Chondrocyte (in vitro differentiated cells): ENCODE data around the gene KLHL30. TPM values are rescaled to one million over a fixed set of nuclear protein-coding genes. Genes with fewer than 3 reads are reported as not detected.

Experiments
- DNase-seq: peaks from one replicate; pipeline ENCODE4 v3.0.0; 2021; ENCODE audit warnings: mixed read lengths, low spot score
- H3K27ac Mint-ChIP-seq: one replicate; pipeline ENCODE4 v1.8.0; 2021; ENCODE audit warnings: mild to moderate bottlenecking, moderate library complexity, mixed read lengths; ENCODE audit not compliant: unreplicated experiment
- H3K27me3 Mint-ChIP-seq: 2 replicates; pipeline ENCODE4 v1.8.0; 2021; ENCODE audit warnings: low read depth, mixed read lengths
- H3K36me3 Mint-ChIP-seq: 2 replicates; pipeline ENCODE4 v1.8.0; 2021; ENCODE audit warnings: low read depth, mixed read lengths
- H3K4me1 Mint-ChIP-seq: 2 replicates; pipeline ENCODE4 v1.8.0; 2021; ENCODE audit warnings: low read depth, mild to moderate bottlenecking, mixed read lengths
- H3K4me3 Mint-ChIP-seq: one replicate; pipeline ENCODE4 v1.8.0; 2021; ENCODE audit warnings: mild to moderate bottlenecking, moderate library complexity, mixed read lengths; ENCODE audit not compliant: unreplicated experiment
- H3K9me3 Mint-ChIP-seq: 2 replicates; pipeline ENCODE4 v1.8.0; 2021; ENCODE audit warnings: low read depth, mixed read lengths
- CTCF ChIP-seq: fragments of 200-600 bp; sonication (generic); IDR thresholded peaks from 2 replicates; pipeline ENCODE4 v1.5.0; 2021; ENCODE audit warnings: antibody characterized with exemption, mild to moderate bottlenecking, moderate library complexity
- total RNA-seq: library from RNA; stranded (reverse); gene quantifications from 3 replicates; pipeline ENCODE4 v1.2.1, GENCODE V29; 2021

Gene KLHL30
- total RNA-seq, 1 donor from 2014 or later = 25.6 TPM

GRCh38 chr2:238182362-238182761, 43.9 kb downstream of the KLHL30 start:
- Mint-ChIP-seq H3K9me3 (no peaks in the 10 kb centered on the region), H3K4me3 (no peak overlapping the region), H3K27ac (no peak overlapping the region), H3K4me1 (peaks cover 12% of the 10 kb centered on the region), H3K27me3 (no peaks in the 10 kb centered on the region), H3K36me3 (peaks cover 58% of the 10 kb centered on the region)
- no peak for DNase-seq
- TF ChIP-seq CTCF = no peak

DNA sequence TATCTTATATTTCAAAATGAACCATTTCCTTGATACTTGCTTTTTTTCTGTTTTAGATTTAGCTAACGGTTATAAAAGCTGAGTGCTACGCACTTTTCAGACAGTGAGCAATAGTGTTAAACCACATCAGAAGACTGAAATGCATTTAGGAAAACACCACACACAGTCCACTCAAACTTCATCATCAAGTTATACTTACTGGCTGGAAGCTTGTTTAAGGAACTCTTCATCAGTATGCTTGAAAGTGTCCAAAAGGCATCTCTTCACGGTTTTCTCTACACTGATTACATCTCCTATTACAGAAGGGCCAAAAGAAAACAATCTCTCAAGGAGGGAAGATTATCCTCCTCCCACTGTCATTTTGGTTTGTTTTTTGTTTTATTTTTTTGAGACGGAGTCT, 45.4 kb downstream of the KLHL30 start:
- Mint-ChIP-seq H3K27me3 (no peaks in the 10 kb centered on the region), H3K4me3 (no peak overlapping the region), H3K9me3 (no peaks in the 10 kb centered on the region), H3K36me3 (peaks cover 69% of the 10 kb centered on the region), H3K4me1 (peaks cover 12% of the 10 kb centered on the region), H3K27ac (peak overlapping the region; percentile 74)
- no peak for DNase-seq
- no peak for TF ChIP-seq CTCF

DNA sequence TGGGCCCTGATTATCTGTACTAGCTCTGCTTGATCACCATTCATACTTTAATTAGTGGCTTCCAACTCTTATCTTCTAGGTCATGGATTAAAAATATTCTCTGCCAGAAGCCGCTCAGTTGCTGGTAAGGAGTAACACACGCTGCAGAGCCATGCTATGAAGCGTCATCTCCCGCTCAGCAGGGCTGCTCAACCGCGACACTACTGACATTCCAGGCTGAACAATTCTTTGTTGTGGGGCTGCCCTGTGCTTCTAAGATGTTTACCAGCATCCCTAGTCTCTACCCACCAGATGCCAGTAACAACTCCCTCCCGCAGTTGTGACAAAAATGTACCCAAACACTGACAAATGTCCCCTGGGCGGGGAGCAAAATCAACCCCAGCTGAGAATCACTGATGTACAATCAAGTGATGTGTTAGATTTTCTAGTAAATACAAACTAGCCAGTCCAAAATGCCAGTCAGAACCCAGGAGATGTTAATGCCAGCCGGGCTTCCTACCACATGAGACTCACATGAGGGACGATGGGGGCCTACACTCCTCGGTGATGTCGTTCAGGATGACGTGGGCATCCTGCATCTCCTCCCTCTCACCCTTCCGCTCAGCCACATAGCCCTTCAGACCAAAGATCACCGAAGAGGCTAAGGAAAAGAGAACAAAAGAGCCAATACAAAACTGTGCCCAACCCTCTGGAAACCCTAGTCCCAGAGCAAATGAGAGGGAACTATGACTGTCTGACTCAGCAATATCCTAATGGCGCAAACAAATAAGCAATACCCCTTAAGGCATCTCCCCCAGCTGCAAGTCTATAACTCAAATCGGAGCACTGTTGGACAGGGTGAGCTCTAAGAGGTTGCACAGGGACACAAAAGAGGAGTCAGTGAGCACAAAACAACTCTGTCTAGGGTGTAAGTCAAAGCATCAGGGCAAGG, 49.4 kb downstream of the KLHL30 start:
- Mint-ChIP-seq H3K4me3 (no peak overlapping the region), H3K36me3 (peaks cover 57% of the 10 kb centered on the region), H3K9me3 (no peaks in the 10 kb centered on the region), H3K27ac (no peak overlapping the region), H3K27me3 (no peaks in the 10 kb centered on the region), H3K4me1 (peaks cover 12% of the 10 kb centered on the region)
- DNase-seq = no peak
- TF ChIP-seq CTCF = no peak

DNA sequence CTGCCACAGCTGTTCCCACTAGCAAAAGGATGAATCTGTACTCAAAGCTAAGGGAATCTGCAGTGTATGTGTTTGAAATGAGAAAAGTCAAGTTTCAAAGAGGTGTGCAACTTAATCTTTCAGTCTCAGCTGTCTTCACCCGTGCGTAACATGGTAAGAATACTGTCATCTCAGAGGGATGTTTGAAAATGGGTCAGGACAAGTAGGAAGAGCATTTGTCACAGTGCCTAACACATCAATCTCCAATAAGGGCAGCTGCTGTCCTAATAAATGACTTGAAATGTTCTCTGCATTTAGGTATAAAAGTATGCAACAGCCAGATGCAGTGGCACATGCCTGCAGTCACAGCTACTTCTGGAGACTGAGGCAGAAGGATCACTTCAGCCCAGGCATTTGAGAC, 52.0 kb downstream of the KLHL30 start:
- no peak overlapping the region for H3K4me3 Mint-ChIP-seq
- no peaks in the 10 kb centered on the region for H3K27me3 Mint-ChIP-seq
- no peaks in the 10 kb centered on the region for H3K9me3 Mint-ChIP-seq
- no peaks in the 10 kb centered on the region for H3K4me1 Mint-ChIP-seq
- no peak overlapping the region for H3K27ac Mint-ChIP-seq
- no peak for DNase-seq
- H3K36me3 Mint-ChIP-seq = peaks cover 40% of the 10 kb centered on the region
- TF ChIP-seq CTCF = no peak

Other genes with a start within 250 kb of the KLHL30 start
- 59.1 to 62.6 TPM (median 61.8 TPM) in 3 replicates for gene UBE2F, start 171.7 kb upstream of the KLHL30 start, total RNA-seq
- 11.5 to 23.4 TPM (median 12.7 TPM) in 3 replicates for gene SCLY, start 77.7 kb upstream of the KLHL30 start, total RNA-seq
- gene ESPNL, start 38.3 kb upstream of the KLHL30 start, total RNA-seq = 0.07 to 0.17 TPM (median 0.15 TPM) in 3 replicates
- gene ERFE, start 20.3 kb downstream of the KLHL30 start, total RNA-seq = 1.8 to 10.3 TPM (median 9.4 TPM) in 3 replicates
- gene ILKAP, start 65.0 kb downstream of the KLHL30 start, total RNA-seq = 24.9 to 36.7 TPM (median 29.7 TPM) in 3 replicates
- gene HES6, start 101.4 kb downstream of the KLHL30 start, total RNA-seq = 16.2 to 33.3 TPM (median 16.5 TPM) in 3 replicates
- 2.7 to 3.3 TPM (median 2.9 TPM) in 3 replicates for gene PER2, start 149.9 kb downstream of the KLHL30 start, total RNA-seq
- gene TRAF3IP1, start 181.8 kb downstream of the KLHL30 start, total RNA-seq = 15.1 to 21.1 TPM (median 15.8 TPM) in 3 replicates